GM21360 (cell line): ENCODE data around the gene KLHDC10.
"Not testable (repeated sequence)": the region's sequence is repeated elsewhere in the genome, so short reads cannot be mapped to it uniquely, and the experiment has no call there.

ENCODE experiments used
- ATAC-seq: cut with Tn5 transposase; IDR thresholded peaks from one replicate; pipeline ENCODE4 v1.9.1; 2021; ENCODE audit warnings: mild to moderate bottlenecking, moderate library complexity; ENCODE audit not compliant: unreplicated experiment

KLHDC10 gene

DNA sequence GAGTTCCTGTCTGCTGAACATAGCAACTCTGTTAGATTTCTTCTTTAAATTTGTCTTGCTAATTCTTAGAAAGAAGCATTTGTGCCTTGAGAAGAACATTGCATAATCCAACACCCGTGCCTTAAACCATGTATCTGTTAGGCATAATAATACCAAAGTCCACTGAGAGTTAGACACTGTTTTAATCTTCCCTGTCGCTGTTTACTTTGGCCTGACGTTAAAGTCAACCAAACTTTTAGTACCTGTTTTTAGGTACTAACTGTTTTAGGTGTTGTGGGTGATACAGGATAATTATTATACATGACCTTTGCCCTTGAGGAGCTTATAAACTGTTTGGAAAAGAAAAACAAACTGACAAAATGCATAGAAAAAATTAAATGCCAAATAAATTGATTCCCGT lies 43.6 kb downstream of the KLHDC10 start:
- no peak for ATAC-seq

DNA sequence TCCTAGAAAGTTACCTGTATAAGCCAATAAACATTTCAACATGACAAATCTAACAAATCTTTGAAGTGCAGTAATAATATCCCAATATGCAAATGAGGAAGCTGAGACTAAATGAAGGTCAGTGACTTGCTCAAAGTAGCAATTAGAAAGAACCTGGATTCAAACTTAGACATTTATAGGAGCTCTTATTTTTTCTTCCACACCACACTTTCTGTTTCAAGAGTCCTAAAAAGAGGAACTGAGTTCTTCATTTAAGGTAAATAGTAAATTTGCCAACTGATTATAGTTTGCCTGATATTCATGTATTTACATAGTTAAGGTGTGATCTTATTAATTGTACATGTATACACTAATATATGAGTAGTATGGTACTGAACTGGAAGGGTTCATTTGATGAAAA lies 44.0 kb downstream of the KLHDC10 start:
- ATAC-seq = no peak

DNA sequence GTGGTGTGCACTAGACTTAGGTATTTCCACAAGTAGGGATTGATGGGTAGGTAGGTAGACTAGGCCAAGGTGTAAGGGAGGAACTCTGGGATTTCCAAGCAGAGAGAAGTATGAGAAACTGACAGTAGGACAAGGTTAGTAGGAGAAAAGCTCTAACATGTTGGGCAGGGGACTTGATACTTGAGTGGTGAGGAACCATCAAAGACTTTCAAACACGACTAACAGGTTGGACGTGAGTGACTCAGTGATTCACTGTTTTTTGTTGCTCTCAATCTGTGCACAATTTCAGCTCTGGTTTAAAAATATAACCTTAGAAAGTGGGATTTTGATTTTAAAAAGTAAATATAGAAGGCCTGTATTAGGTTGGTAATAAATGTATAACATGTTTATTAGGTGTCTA lies 44.4 kb downstream of the KLHDC10 start:
- ATAC-seq = no peak

DNA sequence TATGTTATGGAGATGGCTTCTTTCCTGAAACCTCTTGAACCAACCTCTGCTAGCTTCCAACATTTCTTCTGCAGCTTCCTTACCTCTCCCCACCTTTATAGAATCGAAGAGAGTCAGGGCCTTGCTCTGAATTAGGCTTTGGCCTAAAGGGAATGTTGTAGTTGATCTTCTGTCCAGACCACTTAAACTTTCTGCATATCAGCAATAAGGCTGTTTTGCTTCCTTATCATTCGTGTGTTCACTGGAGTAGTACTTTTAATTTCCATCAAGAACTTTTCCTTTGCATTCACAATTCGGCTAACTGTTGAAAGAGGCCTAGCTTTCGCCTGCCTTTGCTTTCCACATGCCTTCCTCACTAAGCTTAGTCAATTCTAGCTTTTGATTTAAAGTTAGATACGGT lies 48.0 kb downstream of the KLHDC10 start:
- no peak for ATAC-seq

DNA sequence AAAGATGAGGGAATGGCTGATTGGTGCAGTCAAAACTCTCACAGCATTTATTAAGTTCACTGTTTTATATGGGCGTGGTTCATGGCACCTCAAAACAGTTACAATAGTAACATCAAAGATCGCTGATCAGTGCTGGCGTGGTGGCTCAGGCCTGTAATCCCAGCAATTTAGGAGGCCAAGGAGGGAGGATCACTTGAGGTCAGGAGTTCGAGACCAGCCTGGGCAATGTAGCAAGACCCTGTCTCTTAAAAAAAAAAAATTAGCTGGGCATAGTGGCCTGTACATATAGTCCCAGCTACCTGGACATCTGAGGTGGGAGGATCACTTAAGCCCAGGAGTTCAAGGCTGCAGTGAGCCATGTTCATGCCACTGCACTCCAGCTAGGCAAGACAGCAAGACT lies 48.5 kb downstream of the KLHDC10 start:
- no peak for ATAC-seq

DNA sequence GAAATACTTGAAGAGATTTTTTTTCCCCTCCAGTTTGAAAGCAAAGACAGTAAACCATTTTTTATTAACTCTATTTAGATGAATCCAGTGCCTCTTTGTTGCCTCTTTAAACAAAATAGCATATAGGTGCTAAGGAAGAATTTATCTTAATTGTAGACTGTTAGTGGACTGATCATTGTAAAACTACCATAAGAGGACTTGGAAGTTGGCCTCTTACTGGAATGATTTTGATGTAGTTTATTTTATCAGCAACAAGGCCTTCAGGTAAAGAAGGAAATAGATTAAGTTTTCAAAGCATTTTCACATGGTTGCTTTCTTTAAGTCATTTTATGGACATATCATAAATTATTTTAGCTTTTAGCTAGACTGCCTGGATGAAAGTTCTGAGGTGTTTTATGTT lies 53.2 kb downstream of the KLHDC10 start:
- no peak for ATAC-seq

DNA sequence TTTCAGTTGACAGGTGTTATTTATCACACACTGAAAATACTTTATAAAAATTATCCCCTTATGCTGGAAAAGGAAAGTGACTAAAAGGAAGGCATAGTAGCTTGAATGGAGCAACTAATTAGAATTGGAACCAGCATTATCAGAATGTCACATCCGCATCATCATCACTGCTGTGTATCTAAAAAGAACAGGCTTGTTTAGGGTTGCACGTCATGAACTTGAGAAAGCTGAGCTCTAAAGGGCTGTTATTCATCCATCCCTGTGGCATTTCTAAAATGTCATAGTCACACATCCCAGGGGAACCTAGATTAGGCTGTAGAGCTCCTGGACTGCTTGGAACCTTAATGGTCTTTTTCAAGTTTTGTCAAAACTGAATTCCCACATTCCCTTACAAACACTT lies 54.4 kb downstream of the KLHDC10 start:
- no peak for ATAC-seq

DNA sequence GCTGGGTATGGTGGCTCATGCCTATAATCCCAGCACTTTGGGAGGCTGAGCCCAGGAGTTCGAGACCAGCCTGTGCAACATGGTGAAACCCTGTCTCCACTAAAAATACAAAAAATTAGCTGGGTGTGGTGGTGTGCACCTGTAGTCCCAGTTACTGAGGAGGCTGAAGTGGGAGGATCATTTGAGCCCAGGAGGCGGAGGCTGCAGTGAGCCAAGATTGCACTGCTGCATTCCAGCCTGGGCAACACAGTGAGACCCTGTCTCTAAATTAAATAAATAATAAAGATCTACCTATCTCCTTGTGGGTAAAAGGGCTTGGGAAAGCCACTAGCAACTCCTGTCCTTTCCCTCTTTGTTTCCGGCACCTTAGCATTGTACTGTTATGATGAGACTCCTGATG lies 56.5 kb downstream of the KLHDC10 start:
- ATAC-seq = not testable (repeated sequence)

DNA sequence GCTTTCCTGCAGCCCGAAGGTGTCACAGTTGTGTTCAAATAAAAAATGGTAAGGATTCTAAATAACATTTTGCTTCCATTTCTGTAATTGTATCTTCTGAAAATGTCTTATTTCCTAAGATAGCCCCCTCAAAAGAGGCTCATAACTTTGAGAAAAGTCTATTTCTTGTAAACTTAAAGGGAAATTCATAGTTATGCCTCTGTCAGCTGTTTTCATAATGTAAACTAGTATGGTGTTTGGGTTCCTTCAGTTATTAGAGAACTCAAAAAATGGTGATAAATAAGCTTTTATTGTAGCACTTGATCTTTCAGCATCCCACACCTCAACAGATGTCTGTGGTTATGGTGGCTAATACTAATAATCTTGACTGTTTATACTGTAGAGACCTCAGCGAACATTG lies 57.1 kb downstream of the KLHDC10 start:
- no peak for ATAC-seq

DNA sequence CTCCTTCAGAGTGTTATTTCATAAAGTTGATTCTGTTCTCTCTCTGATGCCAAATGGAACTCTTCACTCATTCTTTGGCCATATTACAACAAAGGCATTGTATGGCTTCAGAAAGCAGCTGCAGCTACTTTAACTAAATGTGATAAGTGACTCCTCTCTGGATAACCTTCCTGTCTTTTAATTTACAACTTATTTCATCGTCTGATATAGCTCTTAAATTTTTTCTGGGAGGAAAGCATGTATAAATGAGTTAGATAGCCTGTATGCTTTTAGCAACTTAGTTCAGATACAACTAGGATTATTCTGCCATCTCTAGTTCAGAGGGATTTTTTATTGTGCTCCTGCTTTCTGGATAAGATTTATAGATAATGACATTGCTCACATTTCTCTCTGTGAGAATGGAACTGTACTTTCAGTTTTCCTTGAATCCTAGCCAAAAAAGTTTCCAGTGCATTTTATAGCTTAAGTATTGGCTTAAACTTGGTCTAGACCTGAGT lies 57.5 kb downstream of the KLHDC10 start:
- ATAC-seq = no peak

DNA sequence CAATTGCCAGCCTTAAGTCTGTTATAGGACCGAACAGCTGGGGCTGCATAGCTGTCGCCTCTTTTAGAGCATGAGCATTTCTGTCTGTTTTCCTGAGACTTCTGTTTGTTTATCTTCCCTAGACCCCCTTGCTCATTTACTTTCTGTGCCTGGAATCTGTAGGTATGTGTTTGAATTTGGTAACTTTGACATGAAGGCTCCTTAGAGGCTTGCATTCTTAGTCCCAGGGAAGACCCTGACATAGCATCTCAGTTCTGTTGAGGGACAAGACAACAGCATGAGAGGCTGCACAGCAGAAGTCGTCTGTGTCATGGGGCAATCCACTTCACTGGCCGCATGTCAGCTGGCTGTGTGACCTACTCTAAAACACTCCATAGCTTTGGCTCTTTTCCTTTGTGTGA lies 58.7 kb downstream of the KLHDC10 start:
- ATAC-seq = no peak

DNA sequence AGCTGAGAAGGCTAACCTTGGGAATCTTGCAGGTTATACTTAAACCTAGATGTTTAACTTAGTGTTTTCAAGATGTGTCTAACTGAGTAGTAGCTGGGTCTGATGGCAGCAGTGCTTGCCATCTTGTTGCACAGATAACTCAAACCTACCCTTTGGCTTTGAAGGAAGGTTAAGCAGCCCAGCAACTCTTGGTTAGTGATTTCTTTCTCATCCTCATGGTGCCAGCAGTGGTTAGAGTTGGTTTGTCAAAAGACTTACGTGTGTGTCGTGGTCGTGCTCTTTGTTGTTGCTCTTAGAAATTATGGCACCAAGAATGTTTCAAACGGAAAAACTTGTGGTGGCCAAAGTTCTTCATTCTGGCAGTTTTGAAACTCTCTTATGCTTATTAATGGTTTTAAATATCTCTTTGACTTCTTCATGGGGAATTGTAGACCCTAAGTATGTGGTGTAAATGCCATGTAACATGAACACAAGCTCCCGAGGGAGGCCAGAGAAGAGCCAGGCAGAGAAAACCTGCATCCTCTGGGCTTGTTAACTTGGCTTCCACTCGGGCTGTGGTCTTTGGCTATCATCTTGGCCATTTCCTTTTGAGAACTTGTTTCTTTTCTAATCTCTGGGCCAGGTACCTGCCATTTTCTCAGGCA lies 61.0 kb downstream of the KLHDC10 start:
- ATAC-seq = no peak

DNA sequence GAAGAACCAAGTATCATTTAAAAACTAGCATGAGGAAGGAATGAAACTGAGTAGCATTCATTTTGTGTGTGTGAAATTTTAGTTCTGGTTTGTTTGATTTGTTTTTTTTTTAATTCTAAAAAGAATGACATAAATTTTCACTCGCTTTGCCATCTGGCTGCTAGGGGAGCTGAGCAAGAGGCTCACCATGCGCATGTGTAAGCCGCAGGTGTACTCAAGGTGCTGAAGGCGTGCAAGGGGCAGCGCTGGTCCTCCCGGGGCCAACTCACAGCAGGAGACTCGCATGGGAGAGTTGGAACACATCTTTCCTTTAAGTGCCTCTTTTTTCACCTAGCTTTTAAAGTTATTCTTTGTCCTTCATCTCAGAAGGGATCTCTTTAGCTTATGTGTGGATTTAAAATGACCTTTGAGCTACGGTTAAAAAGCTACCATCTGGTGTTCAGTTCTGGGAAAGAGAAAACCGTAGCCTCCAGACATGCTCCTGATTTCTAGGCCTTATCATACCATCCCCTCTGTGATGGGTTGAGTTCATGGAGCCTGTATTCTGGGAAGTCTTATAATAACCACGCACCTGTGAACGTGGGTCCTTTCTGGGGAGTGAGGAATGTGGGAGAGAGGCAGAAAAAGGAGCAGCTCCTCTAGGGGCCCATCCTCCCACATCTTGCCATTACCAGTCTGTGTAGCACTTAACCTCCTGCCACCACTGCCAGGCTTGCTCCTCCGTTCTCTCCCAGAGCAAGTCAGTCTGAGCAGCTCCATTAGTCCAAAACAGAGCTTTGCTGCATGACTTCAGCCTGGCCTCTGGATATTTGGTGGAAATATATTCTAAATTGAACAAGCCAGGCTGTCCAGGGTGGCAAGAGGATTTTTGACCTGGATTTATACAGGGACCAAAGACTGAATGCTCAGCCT lies 61.9 kb downstream of the KLHDC10 start:
- ATAC-seq = no peak

DNA sequence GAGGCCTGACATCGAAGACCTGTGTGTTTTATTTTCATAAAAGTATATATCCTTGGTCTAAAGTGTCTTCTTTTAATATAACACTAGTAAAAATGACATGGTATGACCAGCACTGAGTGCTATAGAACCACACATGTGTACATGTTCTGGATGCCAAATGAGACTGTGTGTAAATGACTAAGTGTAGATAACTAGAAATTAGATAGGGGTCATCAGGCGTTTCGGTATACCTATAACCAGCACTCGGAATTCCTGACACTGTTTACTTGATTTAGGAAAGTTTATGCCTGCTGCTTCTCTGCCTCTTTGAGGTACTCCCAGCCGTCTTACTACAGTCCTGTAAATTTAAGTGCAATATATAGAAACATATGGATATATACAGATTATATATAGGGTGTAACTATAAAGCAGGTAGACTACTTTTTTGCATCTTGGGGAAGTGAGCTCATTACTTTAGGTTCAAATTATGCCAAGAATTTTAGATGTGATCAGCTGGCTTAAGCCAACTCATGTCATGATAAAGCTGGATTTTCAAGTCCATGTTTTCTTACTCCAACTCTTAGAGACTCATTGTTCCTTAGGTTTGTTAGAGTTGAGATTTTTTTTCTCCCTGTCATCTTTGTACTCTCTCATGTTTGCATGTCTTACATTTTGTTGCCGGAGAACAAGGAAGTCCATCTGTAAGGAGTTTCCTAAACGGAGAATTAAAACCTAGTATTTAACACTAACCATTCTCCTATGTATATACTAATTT lies 62.9 kb downstream of the KLHDC10 start:
- ATAC-seq = no peak

DNA sequence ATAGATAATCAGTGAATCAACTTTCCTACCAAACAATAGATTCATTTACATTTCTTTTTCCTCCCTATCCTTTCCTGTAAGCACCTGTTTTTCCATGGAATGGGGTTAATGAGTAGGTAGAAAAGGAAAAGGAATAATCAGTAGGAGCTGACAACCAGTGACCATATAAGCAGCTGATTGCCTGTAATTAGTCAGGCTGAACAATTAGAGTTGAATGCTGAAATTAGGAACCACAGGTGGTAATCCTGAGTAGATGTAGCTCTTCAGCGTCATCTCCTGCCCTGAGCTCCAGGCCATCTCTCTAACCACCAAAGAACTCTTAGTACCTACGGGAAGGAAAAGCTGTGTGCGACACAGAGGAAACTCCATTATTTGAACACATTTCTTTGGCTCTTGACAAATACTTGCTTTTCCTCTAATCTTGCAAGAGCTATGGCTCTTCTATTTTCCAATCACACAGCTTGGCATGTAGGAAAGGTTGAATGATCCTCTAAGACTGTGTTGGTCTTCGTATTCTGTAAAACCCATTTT lies 63.8 kb downstream of the KLHDC10 start:
- no peak for ATAC-seq

DNA sequence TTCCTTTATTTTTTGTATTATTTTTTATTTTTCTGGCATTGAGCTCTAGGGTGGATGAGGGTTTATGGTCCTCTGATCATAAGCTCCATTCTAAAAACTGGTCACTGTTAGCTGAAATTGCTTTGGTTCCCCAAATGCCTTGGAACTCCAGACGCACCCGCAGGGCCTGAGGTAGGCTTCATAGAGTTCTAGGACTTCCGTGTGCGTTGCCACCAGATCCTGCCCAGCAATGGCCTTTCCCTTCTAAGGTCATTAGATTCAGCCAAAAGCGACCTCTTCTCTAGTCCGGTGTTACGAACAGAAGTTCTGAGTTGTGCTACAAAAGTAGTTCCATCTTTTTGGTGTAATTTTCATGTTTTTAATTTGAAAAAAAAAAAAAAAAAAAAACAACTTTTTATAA lies 64.4 kb downstream of the KLHDC10 start:
- no peak for ATAC-seq

DNA sequence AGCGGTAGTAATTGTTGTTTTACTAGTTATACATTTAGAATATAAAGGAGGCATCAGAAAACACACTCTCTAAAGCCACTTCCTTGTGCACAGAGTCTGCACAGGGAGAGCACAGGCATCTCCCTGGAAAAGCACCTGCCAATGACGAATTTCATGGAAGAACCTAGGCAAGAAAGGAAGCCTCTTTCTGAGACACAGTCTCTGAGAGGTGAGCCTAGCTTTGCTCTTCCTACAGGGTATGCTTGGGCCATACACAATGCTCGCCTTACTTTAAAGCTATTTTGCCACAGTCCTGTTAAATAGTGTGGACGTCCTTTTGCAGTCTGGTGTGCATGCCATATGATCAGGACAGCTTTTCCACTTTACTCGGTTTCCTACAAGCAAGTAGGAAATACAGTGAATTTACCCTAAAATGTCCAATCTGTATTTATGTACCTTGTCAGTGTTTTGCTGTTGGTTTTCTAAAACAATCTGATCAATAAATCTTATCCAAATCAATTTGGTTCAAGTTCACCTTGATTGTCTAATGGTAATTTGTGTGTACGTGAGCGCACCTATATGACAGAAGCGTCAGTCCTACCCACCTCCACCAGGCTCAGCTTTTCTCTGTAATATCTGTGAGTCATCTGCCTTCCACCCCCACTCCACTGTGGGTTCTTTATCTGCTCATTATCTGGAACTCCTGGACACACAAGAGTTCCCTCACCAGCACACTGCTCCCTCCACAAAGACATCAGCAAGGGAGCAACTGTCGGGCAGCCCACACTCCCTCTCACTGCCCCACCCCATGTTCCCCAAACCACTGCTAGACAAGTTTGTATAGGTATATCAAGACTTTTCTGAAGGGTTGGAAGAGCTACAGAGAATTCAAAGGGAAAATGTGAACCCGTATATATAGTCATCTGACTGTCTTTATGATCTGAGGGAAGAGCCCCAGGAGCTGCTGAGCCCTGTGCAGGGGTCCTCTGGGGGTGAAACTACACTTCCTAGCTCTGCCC lies 65.2 kb downstream of the KLHDC10 start:
- ATAC-seq = no peak

DNA sequence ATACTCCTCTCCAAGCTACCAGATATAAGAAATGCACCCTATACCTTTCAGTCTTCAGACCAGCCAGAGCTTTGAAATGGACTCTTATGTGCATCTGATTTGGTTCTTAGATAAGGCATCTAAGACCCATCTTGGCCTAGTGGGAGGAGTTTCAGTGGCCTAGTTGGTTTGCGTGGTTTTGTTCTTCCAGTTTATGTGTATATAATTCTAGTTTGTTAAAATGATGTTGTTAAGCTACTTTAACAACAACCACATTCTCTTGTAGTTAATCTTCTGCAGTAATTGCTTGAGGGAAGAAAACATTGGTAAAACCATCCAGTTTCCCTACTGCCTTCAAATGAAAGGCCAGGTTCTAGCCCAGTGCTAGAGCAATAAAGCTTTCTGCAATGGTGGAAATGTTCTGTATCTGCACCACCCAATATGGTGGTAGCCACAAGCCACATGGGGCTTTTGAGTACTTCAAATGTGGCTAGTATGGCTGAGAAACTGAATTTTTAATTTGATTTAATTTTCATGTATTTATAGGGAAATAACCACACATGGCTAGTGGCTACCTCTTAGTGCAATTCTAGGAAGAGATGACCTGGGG lies 66.3 kb downstream of the KLHDC10 start:
- ATAC-seq = no peak

DNA sequence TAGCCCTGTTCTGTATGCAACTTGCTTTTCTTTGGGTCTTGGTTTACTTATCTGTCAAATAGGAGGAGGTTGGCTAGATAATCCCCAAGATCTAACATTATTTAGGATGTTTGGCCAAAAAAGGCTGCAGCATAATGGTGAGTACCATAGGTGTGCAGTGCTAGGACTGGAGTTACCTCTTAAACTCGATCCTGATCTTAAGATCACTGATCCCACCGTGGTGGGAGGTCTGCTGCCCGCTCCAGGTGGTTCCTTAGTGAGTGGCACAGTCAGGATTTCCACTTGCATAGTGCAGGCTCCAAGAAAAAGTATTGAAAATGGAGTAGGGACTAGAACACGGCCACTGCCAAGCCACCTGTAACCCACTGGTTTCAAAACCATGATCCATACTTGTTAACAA lies 66.9 kb downstream of the KLHDC10 start:
- no peak for ATAC-seq
